ENCODE data around the gene FAM53A. TPM values are rescaled to one million over a fixed set of nuclear protein-coding genes. Genes with fewer than 3 reads are reported as not detected.

FAM53A gene
- total and polyA plus RNA-seq, 12 donors = 0.44 to 6.2 (median 1.4) TPM

- intact Hi-C loops (cut with DNase I) = no loop called here
- TF ChIP-seq POLR2A (IDR thresholded peaks at IDR 0.05) = no peak
- no peak for TF ChIP-seq CTCF (IDR thresholded peaks at IDR 0.05)
- DNase-seq = no peak
- H3K27ac ChIP-seq = no peak overlapping the region
- H3K4me1 ChIP-seq (replicated peaks in 1 of 2) = no peaks in the 10 kb centered on the region
- H3K9me3 ChIP-seq (replicated peaks in 1 of 3) = no peaks in the 10 kb centered on the region
- WGBS, 4 donors = 95 to 99% (median 97%) methylated on average over 5 of the region's 5 CpGs
- H3K27me3 ChIP-seq = no peaks in the 10 kb centered on the region
- H3K36me3 ChIP-seq (replicated peaks in 1 of 2) = no peaks in the 10 kb centered on the region
- no peak overlapping the region for H3K4me3 ChIP-seq
Measured at GRCh38 chr4:1663549-1663948, 20.6 kb downstream of the FAM53A start.

GRCh38 chr4:1661695-1662094 is 22.4 kb downstream of the FAM53A start:
- no peak overlapping the region for H3K4me3 ChIP-seq

DNA sequence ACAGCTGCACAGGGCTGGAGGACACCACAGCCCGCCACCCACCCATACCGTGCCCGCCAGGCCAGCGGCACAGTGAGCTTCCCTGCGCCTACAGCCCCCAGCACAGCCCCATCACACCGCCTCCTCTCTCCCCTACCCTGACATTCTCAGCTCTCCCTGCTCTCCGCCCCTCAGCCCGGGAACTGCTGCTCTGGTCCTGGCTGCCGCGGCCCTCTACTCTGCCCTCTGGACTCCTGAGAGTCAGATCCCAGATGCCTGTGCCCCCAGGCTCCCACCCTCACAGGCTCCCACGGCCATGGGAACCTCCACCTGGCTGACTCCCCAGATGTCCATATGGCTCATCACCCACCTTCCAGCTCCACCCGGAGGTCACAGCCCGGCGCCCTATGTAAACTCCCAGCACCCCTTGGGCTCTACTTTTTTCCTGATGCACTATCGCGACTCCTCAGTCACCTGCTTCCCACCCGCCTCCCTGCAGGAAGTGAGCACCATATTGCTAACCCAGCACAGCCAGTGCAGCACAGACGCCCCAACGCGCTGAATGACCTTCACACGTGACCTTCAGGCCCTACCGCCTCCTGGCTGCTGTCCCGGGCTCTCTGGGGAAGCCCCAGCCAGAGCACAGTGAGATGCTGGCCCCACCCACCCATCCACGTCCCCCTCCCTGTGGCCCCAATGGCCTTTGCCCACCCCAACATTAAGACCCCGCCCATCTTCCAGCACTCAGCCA is 23.0 kb downstream of the FAM53A start:
- Histone ChIP-seq H3K4me3 (no peak overlapping the region), H3K27ac (no peak overlapping the region), H3K4me1 (replicated peaks in 1 of 2) (no peaks in the 10 kb centered on the region), H3K36me3 (replicated peaks in 1 of 2) (no peaks in the 10 kb centered on the region), H3K9me3 (replicated peaks in 1 of 3) (no peaks in the 10 kb centered on the region), H3K27me3 (no peaks in the 10 kb centered on the region)
- TF ChIP-seq CTCF (IDR thresholded peaks at IDR 0.05) (no peak), POLR2A (IDR thresholded peaks at IDR 0.05) (no peak)
- DNase-seq = peak in 3 of 7 donors; percentile 24 to 34 (median 27)
- intact Hi-C loops (cut with DNase I) = no loop called here
- WGBS, 4 donors = 65 to 71% (median 68%) methylated on average over 23 to 25 of the region's 25 CpGs

More at GRCh38 chr4:1661695-1662094, 22.4 kb downstream of the FAM53A start:
- Histone ChIP-seq H3K27me3 (no peaks in the 10 kb centered on the region), H3K4me1 (replicated peaks in 1 of 2) (no peaks in the 10 kb centered on the region), H3K36me3 (replicated peaks in 1 of 2) (no peaks in the 10 kb centered on the region), H3K9me3 (replicated peaks in 1 of 3) (no peaks in the 10 kb centered on the region), H3K27ac (no peak overlapping the region)
- DNase-seq = no peak
- TF ChIP-seq CTCF (IDR thresholded peaks at IDR 0.05) (no peak), POLR2A (IDR thresholded peaks at IDR 0.05) (no peak)
- WGBS, 4 donors = 86 to 93% (median 87%) methylated on average over 12 to 14 of the region's 14 CpGs
- intact Hi-C loops (cut with DNase I) = no loop called here

- Histone ChIP-seq H3K4me1 (replicated peaks in 1 of 2) (no peaks in the 10 kb centered on the region), H3K9me3 (replicated peaks in 1 of 3) (no peaks in the 10 kb centered on the region), H3K4me3 (no peak overlapping the region), H3K27me3 (no peaks in the 10 kb centered on the region), H3K36me3 (replicated peaks in 1 of 2) (no peaks in the 10 kb centered on the region), H3K27ac (no peak overlapping the region)
- 93 to 96% (median 94%) methylated on average over 27 to 39 of the region's 39 CpGs for WGBS, 4 donors
- no peak for DNase-seq
- TF ChIP-seq POLR2A (IDR thresholded peaks at IDR 0.05) = no peak
- intact Hi-C loops (cut with DNase I) = no loop called here
Measured at GRCh38 chr4:1659104-1660043, 24.7 kb downstream of the FAM53A start.
